ENCODE data around the gene GSTT2B.
A peak's percentile ranks its signal among the peaks of the same experiment; 100 is the strongest.
"Not testable (repeated sequence)": the region's sequence is repeated elsewhere in the genome, so short reads cannot be mapped to it uniquely, and the experiment has no call there.

Gene GSTT2B

GRCh38 chr22:23984430-23984829, 23.4 kb upstream of the GSTT2B start:
- peak; percentile 70 for DNase-seq

GRCh38 chr22:23980567-23980966, 19.6 kb upstream of the GSTT2B start:
- not testable (repeated sequence) for DNase-seq

GRCh38 chr22:23979557-23980240, 18.7 kb upstream of the GSTT2B start, which contains the start of gene GSTT2:
TSS of gene GSTT2 (plus strand) at chr22:23980134.
- not testable (repeated sequence) for DNase-seq

GRCh38 chr22:23977304-23977703, 16.3 kb upstream of the GSTT2B start:
- DNase-seq: not testable (repeated sequence)

- DNase-seq: not testable (repeated sequence)
Measured at GRCh38 chr22:23974836-23975352, 13.9 kb upstream of the GSTT2B start.

- DNase-seq: not testable (repeated sequence)
Measured at GRCh38 chr22:23974345-23974744, 13.3 kb upstream of the GSTT2B start, which contains the start of gene DDT. TSS of gene DDT (minus strand) at chr22:23974441. CDS start at chr22:23974414, 27 bp downstream.

GRCh38 chr22:23971927-23972326, 10.9 kb upstream of the GSTT2B start:
- DNase-seq: not testable (repeated sequence)

- no peak for DNase-seq
Measured at GRCh38 chr22:23970816-23971486, 10.0 kb upstream of the GSTT2B start.

GRCh38 chr22:23970201-23970641, 9.2 kb upstream of the GSTT2B start:
- no peak for DNase-seq

- no peak for DNase-seq
Measured at GRCh38 chr22:23969071-23969470, 8.1 kb upstream of the GSTT2B start.

- DNase-seq: not testable (repeated sequence)
Measured at GRCh38 chr22:23966568-23966967, 5.6 kb upstream of the GSTT2B start, which contains the start of gene DDTL. TSS of gene DDTL (plus strand) at chr22:23966888. CDS start at chr22:23966915, 27 bp downstream.

- DNase-seq: not testable (repeated sequence)
Measured at GRCh38 chr22:23966094-23966493, 5.1 kb upstream of the GSTT2B start.

- peak; percentile 75 for DNase-seq
Measured at GRCh38 chr22:23956301-23956900, 4.6 kb downstream of the GSTT2B start.

GRCh38 chr22:23955886-23956285, 5.1 kb downstream of the GSTT2B start:
- DNase-seq: not testable (repeated sequence)

- DNase-seq: not testable (repeated sequence)
Measured at GRCh38 chr22:23954991-23955305, 6.0 kb downstream of the GSTT2B start.

- DNase-seq: not testable (repeated sequence)
Measured at GRCh38 chr22:23954193-23954990, 6.6 kb downstream of the GSTT2B start.

- DNase-seq: not testable (repeated sequence)
Measured at GRCh38 chr22:23953485-23953884, 7.5 kb downstream of the GSTT2B start.

- DNase-seq: not testable (repeated sequence)
Measured at GRCh38 chr22:23952794-23953405, 8.1 kb downstream of the GSTT2B start.

- DNase-seq: not testable (repeated sequence)
Measured at GRCh38 chr22:23951383-23951782, 9.6 kb downstream of the GSTT2B start.

- not testable (repeated sequence) for DNase-seq
Measured at GRCh38 chr22:23949764-23950163, 11.2 kb downstream of the GSTT2B start.

GRCh38 chr22:23947391-23947790, 13.6 kb downstream of the GSTT2B start:
- DNase-seq: not testable (repeated sequence)

GRCh38 chr22:23940166-23940565, 20.8 kb downstream of the GSTT2B start:
- DNase-seq: not testable (repeated sequence)

All from activated CD4-positive, CD25-positive, alpha-beta regulatory T cell treated with anti-CD3 and anti-CD28 coated beads, Interleukin-2, amount 50 U/mL, for 72 hours (primary cell).